Keratinocyte (primary cell): Measurements from ENCODE around the gene HCN3. TPM values are rescaled to one million over a fixed set of nuclear protein-coding genes. Genes with fewer than 3 reads are reported as not detected.

Experiments
- DNase-seq: peaks from one replicate; pipeline ENCODE4 v3.0.0-alpha.2; 2011; ENCODE audit warnings: low read depth, missing footprints, low spot score
- FAIRE-seq: peaks from 2 replicates; lab custom pipeline; 2011; peaks lifted over from hg19 to GRCh38; lab: Jason Lieb, UNC
- H2AFZ ChIP-seq: 2 replicates; pipeline ENCODE4 v1.6.0; 2012; ENCODE audit warnings: low read length, control low read depth, inconsistent platforms; ENCODE audit not compliant: control insufficient read depth
- H3K27ac ChIP-seq: 2 replicates; pipeline ENCODE4 v1.5.1; 2011; ENCODE audit warnings: low read length; ENCODE audit not compliant: control insufficient read depth, insufficient read depth
- H3K27me3 ChIP-seq: 3 replicates; pipeline ENCODE4 v1.6.0; 2011; ENCODE audit warnings: low read length; ENCODE audit not compliant: control insufficient read depth, insufficient read depth; ENCODE audit errors: extremely low read depth
- H3K36me3 ChIP-seq, 2 experiments: 2 replicates in 1 of 2; 3 replicates in 1 of 2; pipeline ENCODE4 v1.5.1; 2011; ENCODE audit warnings: low read length in 2 of 2, mild to moderate bottlenecking in 1 of 2; ENCODE audit not compliant: control insufficient read depth in 2 of 2, insufficient read depth in 2 of 2; ENCODE audit errors: extremely low read depth in 1 of 2
- H3K4me1 ChIP-seq: 3 replicates; pipeline ENCODE4 v1.5.1; 2011; ENCODE audit warnings: low read length; ENCODE audit not compliant: control insufficient read depth, insufficient read depth; ENCODE audit errors: extremely low read depth
- H3K4me2 ChIP-seq: 3 replicates; pipeline ENCODE4 v1.6.0; 2011; ENCODE audit warnings: low read depth, low read length; ENCODE audit not compliant: control insufficient read depth, insufficient read depth; ENCODE audit errors: extremely low read depth
- H3K4me3 ChIP-seq, 3 experiments: fragments of 200-600 bp in 1 of 3; sonication (generic) in 1 of 3; 2 replicates in 2 of 3; 3 replicates in 1 of 3; pipeline ENCODE4 v1.5.1; 2011 to 2016; ENCODE audit warnings: low read length in 3 of 3, mild to moderate bottlenecking in 3 of 3, control low read depth in 2 of 3, inconsistent platforms in 1 of 3, low read depth in 1 of 3, mixed read lengths in 1 of 3, mixed run types in 1 of 3, moderate library complexity in 1 of 3; ENCODE audit not compliant: control insufficient read depth in 2 of 3, insufficient read depth in 2 of 3; ENCODE audit errors: extremely low read depth in 1 of 3
- H3K79me2 ChIP-seq: 2 replicates; pipeline ENCODE4 v1.6.0; 2012; ENCODE audit warnings: low read length; ENCODE audit not compliant: control insufficient read depth, insufficient read depth
- H3K9ac ChIP-seq: 3 replicates; pipeline ENCODE4 v1.6.0; 2011; ENCODE audit warnings: low read length; ENCODE audit not compliant: control insufficient read depth, insufficient read depth; ENCODE audit errors: extremely low read depth
- H3K9me1 ChIP-seq: 3 replicates; pipeline ENCODE4 v1.6.0; 2011; ENCODE audit warnings: low read length; ENCODE audit not compliant: control insufficient read depth, insufficient read depth; ENCODE audit errors: extremely low read depth
- H3K9me3 ChIP-seq: 2 replicates; pipeline ENCODE4 v1.5.1; 2012; ENCODE audit warnings: low read depth, low read length; ENCODE audit not compliant: control insufficient read depth
- H4K20me1 ChIP-seq: 3 replicates; pipeline ENCODE4 v1.6.0; 2011; ENCODE audit warnings: low read length; ENCODE audit not compliant: control insufficient read depth, insufficient read depth; ENCODE audit errors: extremely low read depth
- EZH2 ChIP-seq: IDR thresholded peaks from one replicate; pipeline ENCODE4 v1.6.1; 2012; ENCODE audit warnings: inconsistent platforms, mild to moderate bottlenecking, low read length, moderate library complexity
- dilution Hi-C: fragments of 300-500 bp; cut with MboI; formaldehyde crosslinking; loops from one replicate; pipeline ENCODE4 v1.7.0; 2020; ENCODE audit warnings: low sequenced_read_pairs; ENCODE audit not compliant: extremely low pct_ligation_motif_present
- polyA plus RNA-seq, 5 experiments: library from polyadenylated mRNA; depleted of rRNA in 3 of 5; stranded (reverse) in 3 of 5; stranded (forward) in 1 of 5; unstranded in 1 of 5; fragments of >200 nt; gene quantifications; 1 replicate in 1 of 5; 2 replicates in 3 of 5; 3 replicates in 1 of 5; pipeline versions ENCODE4 v1.2.1 to v1.2.3, GENCODE V29; 2011 to 2012; ENCODE audit warnings: missing spikeins in 2 of 5, low read depth in 1 of 5, low replicate concordance in 1 of 5
- TF ChIP-seq, protein P1 (sequence below), 3 experiments: IDR thresholded peaks in 1 of 3; conservative IDR thresholded peaks in 1 of 3; optimal IDR thresholded peaks in 1 of 3; 2 replicates in 2 of 3; 3 replicates in 1 of 3; pipeline versions ENCODE3 to v1.5.1; 2011; ENCODE audit warnings: low read length in 3 of 3, mild to moderate bottlenecking in 3 of 3, moderate library complexity in 2 of 3, control low read depth in 1 of 3, inconsistent platforms in 1 of 3; ENCODE audit not compliant: insufficient read depth in 2 of 3; ENCODE audit errors: extremely low read depth in 1 of 3

Gene HCN3
- polyA plus RNA-seq, 1 donor (not counting 4 experiments of a cell fraction or from before 2014, with no cell fraction given) = 3.0 TPM

DNA sequence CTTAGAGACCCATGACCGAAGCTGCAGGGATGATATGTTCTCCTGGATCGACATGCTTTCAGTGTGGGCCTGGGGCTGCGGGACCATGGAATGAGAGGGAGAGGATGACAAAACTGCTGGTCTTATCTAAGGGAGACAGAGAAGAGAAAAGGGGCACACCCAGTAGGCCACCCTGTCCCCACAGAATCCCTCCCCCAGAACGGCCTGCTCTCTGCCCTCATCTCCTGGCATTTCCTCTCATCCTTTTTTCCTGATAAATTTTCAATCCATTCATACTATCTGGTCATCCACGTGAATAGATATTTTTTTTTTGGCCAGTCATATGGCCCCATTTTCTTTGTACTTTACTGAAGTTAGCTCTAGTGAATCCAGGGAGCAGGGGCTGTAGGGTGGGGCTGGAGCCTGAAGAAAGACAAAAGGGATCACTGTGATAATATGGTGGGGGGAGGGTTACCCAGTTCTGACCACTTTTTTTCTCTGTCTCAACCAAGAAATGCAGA lies 24.1 kb downstream of the HCN3 start, which contains the start of gene PKLR:
TSS of gene PKLR (minus strand) at position 97 of the 500 bp plus-strand sequence. CDS start at position 54, 43 bp downstream.
- H3K9me3 ChIP-seq = no peaks in the 10 kb centered on the region
- no peak within 1 kb of the TSS for H3K4me2 ChIP-seq
- H3K9ac ChIP-seq = no peak within 1 kb of the TSS
- no peaks in the 10 kb centered on the region for H3K27me3 ChIP-seq
- H3K4me3 ChIP-seq = no peak within 1 kb of the TSS
- H4K20me1 ChIP-seq = no peaks in the 10 kb centered on the region
- no peaks in the 10 kb centered on the region for H3K9me1 ChIP-seq
- dilution Hi-C loops = no loop called here
- TF ChIP-seq, protein P1, sequence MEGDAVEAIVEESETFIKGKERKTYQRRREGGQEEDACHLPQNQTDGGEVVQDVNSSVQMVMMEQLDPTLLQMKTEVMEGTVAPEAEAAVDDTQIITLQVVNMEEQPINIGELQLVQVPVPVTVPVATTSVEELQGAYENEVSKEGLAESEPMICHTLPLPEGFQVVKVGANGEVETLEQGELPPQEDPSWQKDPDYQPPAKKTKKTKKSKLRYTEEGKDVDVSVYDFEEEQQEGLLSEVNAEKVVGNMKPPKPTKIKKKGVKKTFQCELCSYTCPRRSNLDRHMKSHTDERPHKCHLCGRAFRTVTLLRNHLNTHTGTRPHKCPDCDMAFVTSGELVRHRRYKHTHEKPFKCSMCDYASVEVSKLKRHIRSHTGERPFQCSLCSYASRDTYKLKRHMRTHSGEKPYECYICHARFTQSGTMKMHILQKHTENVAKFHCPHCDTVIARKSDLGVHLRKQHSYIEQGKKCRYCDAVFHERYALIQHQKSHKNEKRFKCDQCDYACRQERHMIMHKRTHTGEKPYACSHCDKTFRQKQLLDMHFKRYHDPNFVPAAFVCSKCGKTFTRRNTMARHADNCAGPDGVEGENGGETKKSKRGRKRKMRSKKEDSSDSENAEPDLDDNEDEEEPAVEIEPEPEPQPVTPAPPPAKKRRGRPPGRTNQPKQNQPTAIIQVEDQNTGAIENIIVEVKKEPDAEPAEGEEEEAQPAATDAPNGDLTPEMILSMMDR (optimal IDR thresholded peaks at IDR 0.05 in 1 of 3, IDR thresholded peaks at IDR 0.05 in 1 of 3, conservative IDR thresholded peaks at IDR 0.05 in 1 of 3; ENCODE audit: extremely low read depth in 1 of 3, insufficient read depth in 2 of 3, low read length in 3 of 3) = no peak
- no peak for TF ChIP-seq EZH2
- H3K79me2 ChIP-seq = no peaks in the 10 kb centered on the region
- DNase-seq (no peak), FAIRE-seq (no peak)
- H3K36me3 ChIP-seq = no peaks in the 10 kb centered on the region
- no peak within 1 kb of the TSS for H3K27ac ChIP-seq
- H3K4me1 ChIP-seq = peaks cover 11% of the 10 kb centered on the region
- no peak within 1 kb of the TSS for H2AFZ ChIP-seq

DNA sequence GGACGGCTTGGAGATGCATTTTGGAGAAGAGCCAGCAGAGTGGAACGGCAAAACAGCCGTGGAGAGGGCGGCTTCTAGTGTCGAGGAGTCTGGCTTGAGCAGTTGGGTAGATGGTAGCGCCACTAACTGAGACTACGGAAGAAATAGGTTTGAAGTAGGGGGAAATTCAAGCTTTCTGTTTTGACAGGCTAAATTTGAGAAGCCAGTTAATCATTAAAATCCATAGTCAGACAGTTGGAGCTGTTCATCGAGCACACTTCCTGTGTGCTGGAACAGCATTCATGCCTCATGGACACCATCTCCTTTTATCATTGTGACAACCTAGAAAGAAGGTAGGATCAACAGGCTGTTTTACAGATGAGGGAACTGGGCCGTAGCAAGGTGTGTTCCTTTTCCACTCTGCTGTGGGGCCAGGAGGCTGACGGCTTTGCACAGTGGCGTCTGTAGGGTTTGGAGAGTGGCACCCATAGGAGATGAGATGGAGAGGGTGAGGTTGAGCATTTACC lies 27.3 kb downstream of the HCN3 start:
- DNase-seq (no peak), FAIRE-seq (no peak)
- TF ChIP-seq, protein P1 (optimal IDR thresholded peaks at IDR 0.05 in 1 of 3, IDR thresholded peaks at IDR 0.05 in 1 of 3, conservative IDR thresholded peaks at IDR 0.05 in 1 of 3; ENCODE audit: extremely low read depth in 1 of 3, insufficient read depth in 2 of 3, low read length in 3 of 3) = no peak
- TF ChIP-seq EZH2 = no peak

More for the DNA sequence above, 27.3 kb downstream of the HCN3 start:
- Histone ChIP-seq H3K4me2 (no peak overlapping the region), H3K9ac (no peak overlapping the region), H3K4me3 (no peak overlapping the region), H3K9me3 (no peaks in the 10 kb centered on the region), H3K27ac (no peak overlapping the region), H2AFZ (no peak overlapping the region), H3K9me1 (no peaks in the 10 kb centered on the region), H4K20me1 (no peaks in the 10 kb centered on the region), H3K27me3 (no peaks in the 10 kb centered on the region), H3K79me2 (peaks cover 11% of the 10 kb centered on the region), H3K36me3 (no peaks in the 10 kb centered on the region), H3K4me1 (peaks cover 11% of the 10 kb centered on the region)
- dilution Hi-C loops = no loop called here
